ENCODE data around the gene NEDD4.
"Not testable (repeated sequence)": the region's sequence is repeated elsewhere in the genome, so short reads cannot be mapped to it uniquely, and the experiment has no call there.

Gene NEDD4

DNA sequence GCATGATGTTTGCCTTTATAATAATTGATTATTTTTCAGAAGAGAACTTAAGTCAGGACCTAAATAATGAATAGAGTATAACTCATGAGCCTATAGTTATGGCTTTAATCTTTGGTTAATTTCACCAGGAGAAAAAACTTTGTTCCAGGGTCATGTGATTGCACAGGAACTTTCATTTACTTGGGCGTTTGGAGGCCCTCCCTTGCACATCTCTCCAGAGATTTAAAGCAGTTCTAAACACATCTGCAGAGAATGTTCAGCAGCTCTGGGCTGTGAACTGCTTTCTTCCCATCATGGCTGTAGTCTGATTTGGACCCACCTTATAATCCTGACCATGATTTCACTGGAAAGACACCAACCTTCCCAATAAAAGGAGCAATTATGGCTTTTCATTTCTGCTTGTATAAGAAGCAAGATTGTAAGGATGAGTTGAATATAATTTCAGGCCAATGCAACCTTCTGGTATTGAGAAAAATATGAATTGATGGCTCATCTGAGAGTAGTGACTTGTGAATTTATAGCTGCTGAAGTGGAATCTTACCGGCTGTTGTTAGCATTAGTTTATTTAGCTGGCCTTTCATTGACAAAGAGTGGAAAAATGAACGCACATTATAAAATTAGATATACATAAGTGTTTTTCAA is 169.6 kb downstream of the NEDD4 start:
- no peak for DNase-seq

DNA sequence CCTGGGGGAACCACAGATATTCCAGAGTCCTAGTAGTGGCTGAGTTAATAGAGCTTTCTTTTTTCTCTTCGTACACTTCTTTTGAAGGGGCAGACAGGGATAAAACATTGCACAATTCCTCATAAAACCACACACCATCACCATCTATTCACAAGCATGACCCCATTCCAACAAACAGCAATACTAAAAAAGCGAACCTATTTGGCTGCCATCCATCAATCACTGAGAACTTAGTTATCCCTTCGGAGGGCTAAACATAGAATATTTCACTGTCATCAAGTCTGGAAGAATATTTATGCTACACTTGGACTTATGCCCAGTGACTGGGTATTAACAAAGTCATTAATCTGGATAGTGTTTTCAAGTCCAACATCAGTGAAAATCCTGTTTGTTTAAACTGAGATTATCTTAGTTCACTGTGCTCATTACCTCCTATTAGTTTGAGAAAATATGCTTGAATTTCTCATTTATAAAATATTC is 170.2 kb downstream of the NEDD4 start:
- no peak for DNase-seq

DNA sequence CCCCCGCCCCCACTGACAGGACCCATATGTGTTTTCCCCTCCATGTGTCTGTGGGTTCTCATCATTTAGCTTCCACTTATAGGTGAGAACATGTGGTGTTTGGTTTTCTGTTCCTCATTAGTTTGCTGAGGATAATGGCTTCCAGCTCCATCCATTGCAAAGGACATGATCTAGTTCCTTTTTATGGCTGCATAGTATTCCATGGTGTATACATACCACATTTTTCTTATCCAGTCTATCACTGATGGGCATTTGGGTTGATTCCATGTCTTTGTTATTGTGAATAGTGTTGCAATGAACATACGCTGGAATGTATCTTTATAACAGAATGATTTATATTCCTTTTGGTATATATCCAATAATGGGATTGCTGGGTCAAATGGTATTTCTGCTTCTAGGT is 171.7 kb downstream of the NEDD4 start:
- not testable (repeated sequence) for DNase-seq

DNA sequence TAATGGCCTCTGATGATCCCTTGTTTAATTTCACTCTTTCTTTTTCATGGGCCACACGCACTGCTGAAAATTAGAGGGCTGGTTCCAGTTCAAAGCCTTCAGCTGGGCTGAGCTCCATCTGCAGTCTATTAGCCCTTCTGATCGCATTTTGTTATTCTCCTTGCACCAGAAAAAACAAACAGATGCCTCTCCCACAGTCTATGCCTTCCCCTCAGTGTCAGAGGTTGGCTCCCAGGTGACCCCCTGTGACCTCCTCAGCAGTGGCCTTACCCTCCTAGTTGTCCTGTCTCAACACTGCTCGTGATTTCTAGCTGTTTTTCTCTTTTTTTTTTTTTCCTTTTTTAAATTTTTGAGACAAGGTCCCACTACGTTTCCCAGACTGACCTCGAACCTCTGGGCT is 173.4 kb downstream of the NEDD4 start:
- no peak for DNase-seq

DNA sequence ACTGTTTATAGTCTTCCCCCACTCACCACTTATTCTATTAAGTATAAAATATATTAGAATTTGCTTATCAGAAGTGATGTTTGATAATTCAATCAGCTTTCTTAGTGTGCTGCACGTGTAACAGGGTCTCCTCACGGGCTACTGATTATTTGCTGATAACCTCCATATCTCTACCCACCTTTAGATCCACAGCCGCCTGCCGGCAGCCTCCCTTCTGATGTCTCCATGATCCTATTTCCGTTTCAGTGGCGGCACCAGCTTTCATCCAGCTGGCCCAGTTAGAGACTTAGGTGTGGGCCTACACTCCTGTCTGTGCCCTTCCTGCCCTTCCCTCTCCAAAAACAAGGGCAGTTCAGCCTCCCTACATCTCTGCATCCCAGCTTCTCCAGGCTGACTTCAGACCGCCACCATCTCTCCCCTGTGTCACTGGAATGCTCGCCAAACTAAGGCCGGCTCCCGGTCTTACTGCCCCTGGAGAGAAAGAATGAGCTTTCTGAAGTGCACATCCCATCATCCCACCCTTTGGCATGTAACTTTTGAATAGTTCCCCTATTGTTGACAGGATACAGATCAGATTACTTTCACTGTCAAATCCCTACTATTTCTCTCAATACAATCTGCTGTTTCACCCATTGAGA is 173.9 kb downstream of the NEDD4 start:
- DNase-seq, result no peak

DNA sequence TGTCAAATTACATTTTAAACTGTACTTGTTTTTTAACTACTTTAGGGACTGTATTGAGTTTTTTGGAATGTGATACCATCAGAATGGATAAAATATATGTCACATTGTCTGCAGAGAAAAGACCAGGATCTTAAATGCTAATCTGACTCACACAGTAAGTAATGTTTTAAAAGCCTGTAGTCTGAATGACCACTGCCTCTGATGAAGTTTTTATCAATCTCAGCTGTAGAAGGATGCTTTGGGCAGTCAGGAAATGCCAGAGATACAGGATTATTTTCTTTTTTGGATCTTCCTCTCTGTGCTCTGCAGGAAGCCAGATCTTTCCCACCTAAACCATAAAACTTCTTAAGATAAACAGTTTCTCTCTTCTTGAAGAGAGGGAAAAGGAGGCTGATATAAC is 177.4 kb downstream of the NEDD4 start:
- DNase-seq, result no peak

DNA sequence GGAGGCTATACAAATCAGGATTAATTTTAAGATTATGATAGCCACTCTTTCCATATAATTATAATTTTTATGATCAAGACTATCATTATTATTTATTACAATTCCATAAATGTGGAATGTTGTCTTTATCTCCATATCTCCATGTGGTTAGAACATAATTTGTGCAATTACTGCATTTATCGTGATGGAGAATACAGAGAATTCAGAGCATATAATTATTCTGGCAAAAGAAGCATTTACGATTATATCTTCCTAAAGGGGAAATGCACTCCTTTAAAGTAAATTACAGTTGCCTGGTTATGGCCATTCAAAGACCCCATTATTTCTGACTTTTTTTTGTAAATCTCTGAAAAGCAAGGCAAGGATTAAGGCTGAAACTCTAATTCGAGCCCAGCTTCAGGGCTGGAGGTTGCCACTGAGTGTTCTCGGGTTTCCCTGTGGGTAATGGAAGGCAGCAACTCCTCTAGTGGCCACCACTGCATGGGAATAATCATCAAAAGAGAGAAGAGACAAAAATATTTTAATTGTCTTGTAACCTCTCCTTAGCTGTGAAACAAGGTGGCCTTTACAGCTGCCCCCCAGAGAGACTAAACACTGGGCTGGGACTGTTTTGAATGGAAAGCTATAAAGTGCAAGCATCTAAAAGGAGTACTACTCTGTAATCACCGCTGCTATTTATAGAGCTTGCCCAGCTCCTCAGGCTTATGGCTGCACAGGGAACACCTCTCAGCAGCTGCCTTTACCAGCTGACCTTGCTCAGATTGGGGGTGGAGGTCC is 190.6 kb downstream of the NEDD4 start:
- no peak for DNase-seq

DNA sequence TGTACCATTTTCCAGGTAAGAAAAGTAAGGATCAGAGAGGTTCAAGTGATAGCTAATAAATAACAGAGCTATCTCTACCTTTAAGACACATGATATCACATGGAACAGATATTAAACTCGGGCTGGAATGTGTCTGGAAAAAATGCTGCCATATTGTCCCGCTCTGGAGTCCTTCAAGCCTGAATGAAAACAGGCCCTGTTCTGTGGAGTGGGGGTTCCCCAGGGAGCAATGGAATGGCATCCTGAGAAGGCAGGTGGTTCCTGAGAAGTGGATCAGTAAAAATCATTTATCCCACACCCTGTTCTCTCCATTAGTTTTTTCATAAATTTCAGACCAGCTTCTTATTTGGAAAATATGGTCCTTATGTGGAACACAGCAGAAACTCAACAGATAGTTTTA is 193.2 kb downstream of the NEDD4 start:
- no peak for DNase-seq

DNA sequence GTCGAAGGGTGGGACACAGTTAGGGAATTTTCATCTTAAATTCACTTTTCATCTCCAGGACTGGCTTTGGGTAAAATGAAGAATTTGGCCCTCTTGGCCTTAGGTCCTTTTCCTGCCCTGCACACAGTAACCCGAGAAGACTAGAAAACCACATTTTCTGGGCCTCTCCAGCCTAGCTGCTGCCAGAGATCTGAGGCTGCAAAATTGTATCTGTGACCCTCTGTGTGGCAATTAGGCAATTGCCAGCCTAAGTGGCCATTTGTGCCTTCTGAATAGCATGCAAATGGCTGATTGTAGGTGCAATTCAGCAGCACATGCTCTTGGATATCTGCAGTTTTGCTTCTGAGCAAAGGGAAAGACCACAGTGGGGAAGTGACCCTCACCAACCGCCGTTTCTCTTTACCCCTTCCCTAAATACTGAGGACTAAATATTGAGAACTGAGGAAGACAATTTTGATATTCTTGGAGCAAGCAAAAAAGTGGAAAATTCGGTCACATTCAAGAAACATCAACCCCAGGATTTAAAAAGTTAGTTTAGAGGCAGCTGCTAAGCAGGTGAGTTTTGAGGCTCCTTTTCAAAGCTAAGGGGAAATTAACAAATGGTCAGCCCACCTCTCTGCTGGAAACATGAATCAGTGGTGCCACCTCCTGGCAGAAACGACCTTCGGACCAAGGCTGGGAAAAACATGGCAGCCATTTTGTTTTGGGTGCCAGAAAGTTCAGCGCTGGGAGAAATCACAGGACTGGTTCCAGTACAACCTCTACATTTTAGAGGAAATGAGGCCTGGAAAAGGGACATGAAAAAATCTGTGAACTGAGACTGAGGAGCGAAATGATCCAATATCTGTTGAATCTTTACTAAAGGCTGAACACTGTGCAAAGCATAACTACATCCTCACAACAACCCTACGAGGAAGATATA is 193.9 kb downstream of the NEDD4 start:
- peak in 1 of 2 experiments; percentile 2 for DNase-seq

DNA sequence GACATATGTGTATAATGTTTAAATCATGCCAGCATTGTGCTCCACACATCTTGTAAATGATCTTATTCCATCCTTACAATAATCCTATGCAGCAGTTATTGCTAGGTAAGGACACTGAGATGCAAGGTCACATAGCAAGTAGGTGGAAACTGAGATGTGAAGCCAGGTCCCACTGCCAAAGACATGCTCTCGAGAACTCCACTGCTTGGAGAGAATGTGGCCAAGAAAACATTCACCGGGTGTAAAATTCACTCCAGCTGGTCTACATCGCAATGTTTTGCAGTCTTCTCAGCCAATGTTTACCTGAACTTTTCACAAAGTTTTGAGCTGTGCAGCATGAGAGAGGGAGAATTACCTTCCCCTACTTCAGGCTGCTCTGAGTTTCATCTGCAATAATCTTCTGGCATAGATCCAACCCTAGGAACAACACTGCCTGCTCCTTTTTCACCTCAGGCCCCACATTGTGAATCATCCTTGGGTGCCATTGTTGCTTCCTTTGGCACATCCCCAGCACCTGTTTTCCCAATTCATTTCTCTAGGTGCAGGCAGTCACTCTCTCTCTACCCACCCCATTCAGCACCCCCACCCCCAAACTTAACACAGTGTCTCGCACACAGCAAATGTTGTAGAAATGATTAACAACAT is 197.0 kb downstream of the NEDD4 start:
- DNase-seq, result no peak

DNA sequence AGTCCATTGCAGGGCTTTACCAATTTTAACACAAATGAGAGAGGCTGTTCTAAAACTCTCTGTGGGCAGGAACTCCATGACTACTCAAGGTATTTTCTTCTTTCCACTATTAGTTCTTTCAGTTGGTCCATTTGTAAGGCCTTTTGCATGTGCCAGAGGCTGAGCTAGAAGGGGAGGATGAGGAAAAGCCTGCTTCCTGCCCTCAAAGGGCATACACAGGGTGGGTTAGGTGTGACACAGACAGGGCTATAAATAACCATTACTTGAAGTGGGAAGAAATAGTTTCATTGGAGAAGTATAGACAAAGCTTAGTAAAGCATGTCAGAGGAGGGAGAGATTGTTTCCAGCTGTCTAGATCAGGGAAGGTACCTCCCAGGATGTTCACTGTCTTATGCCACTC is 198.4 kb downstream of the NEDD4 start:
- DNase-seq, result no peak

DNA sequence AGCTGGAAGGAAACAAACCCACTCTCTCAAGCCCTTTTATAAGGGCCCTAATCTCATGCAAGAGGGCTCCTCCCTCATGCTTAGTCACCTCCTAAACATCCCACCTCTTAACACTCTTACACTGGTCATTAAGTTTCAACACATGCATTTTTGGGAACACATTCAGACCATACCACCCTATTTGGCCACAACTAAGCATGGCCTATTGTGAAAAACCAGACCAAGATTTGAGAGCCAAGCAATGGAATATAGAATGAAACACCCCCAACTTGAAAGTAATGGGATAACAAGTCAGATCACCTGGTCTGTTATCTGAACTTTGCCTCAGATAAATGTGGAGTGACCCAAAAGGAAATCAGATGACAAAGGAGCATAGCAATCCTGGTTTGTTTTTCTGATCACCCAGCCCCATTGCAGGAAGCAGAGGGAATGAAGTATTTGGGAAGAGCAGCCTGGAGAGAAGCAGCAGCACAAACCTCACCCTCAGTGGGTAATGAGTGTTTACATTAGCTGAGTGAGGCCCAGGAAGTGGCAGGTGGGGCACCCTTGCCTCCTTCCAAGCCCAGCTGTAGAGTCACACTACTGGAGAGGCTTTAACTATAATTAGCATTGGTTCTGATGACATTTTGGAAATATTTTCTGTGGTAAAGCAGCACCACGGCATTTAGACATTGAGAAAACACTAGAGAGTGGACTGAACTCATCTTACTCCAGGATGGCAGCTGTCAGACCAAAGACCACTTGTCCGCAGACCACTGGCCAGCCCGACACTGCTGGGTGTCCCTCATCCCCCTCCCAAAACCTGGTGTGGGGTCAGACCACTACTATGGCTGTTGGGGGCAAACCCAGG is 201.6 kb downstream of the NEDD4 start:
- DNase-seq, result no peak

DNA sequence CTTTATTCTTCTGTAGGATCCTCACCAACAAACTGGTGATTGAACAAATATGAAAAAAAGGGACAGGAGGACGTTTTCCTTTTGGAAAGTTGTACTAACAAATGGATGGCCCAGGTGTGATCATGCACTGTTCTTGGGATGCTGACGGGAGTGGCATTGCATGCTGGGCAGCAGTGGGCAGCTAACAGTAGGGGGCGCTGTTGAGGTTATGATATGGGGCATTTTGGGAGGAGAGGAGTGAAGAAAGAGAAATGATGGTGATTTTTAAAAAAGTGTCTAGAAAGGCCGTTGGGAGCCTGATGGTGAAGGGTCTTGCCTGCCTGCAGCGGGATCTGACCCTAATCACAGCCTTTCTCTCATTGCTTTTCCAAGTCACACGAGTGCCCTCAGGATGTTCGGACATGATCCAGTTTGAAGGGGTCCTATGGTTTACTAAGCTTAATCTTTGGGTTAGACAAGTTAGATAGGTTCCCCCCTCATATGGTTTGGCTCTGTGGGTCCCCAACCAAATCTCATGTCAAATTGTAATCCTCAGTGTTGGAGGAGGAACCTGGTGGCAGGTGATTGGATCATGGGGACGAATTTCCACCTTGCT is 204.2 kb downstream of the NEDD4 start:
- DNase-seq, result peak; percentile 4 to 38

DNA sequence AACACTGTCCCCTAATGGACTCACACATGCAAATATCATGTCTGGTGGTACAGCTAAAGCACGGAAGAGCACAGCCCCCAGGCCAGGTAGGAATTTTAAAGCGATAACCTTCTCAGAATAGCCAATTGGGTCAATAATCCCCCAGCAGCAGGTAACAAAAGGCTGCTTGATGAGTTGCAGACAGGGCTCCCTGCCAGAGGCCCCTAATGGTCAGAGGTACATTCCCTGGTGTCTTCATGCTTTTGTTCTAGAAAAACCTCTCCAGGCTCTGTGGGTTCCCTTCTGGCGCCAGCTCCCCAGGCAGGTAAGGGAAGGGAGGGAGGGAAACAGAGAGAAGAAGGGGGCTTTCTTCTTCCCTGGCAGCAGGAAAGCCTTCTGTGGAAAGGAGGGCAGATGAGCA is 207.1 kb downstream of the NEDD4 start:
- no peak for DNase-seq

DNA sequence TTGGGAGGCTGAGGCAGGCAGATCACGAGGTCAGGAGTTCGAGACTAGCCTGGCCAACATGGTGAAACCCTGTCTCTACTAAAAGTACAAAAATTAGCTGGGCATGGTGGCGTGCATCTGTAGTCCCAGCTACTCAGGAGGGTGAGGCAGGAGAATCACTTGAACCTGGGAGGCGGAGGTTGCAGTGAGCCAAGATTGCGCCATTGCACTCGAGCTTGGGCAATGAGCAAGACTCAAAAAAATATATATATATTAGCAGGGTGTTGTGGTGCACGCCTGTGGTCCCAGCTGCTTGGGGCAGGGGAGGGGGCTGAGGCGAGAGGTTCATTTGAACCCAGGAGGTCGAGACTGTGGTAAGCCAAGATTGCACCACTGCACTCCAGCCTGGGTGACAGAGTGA is 207.8 kb downstream of the NEDD4 start:
- not testable (repeated sequence) for DNase-seq

DNA sequence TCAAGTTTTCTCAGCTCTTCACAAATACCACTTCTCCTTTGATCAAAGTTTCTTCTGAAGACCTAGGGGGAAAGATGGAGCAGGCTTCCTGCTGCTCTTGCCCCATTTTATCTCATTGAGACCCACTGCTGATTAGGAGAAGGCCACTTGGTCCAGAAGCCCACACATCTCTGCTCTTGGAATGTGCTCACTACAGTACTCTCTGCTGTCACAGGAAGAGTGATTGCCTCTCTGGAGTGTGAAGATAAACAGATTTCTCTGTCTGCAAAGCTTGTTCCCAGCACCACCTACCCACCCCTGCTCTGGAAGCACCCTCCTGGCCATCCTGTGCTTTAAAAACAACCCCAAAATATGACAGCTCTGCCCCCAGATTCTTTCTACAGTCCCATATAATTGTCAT is 209.1 kb downstream of the NEDD4 start:
- DNase-seq, result no peak

DNA sequence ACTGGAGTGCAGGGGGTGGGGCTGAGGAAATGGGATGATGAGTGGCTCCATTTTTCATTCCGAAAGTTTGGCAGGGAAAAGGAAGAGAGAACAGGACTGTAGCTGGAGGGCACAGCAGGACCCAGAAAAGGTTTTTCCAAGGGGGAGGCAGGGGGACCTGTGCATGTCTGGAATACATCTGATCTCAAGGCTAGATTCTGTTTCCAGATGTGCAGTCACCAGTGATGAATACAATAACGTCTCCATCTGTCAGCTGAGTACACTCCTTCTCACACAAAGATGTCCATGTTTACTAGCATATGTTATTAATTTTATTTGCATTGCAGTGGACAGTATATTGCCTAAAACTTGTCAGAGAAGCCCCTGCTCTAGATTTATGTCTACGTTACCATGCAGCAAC is 210.5 kb downstream of the NEDD4 start:
- no peak for DNase-seq

DNA sequence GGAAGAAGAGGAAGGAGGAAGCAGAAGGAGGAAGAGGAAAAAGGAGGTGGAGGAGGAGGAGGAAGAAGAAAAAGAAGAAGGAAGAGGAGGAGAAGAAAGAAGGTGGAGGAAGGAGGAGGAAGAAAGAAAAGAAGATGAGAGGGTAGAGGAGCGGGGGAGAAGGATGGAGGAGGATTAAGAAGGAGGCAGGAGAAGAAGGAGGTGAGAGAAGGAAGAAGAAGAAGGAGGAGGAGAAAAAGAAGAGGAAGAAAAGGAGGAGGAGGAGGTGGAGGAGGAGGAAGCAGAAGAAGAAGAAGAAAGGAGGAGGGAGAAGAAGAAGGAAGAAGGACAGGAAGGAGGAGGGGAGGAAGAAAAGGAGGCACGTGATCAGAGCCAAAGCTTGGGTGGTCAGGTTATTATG is 213.1 kb downstream of the NEDD4 start:
- DNase-seq, result no peak

DNA sequence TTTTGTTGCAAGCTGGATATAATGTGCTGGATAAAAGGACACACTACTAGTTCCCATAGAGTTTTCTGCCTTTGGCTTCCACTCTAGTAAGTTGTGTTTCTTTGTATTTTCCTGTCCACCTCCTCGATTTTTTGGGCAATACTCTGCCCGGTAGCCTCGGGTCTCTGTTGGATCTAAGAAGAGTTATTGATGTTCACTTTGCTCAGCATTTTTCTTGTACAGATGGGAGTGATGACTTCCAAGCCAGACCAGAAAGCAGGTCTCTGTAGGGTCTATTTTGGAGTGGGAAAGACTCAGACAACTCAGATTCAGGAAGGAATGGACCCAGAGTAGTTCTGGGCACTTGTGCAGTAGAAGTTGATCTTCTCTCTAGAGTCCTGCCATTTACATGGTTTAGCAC is 214.5 kb downstream of the NEDD4 start:
- no peak for DNase-seq
